HepG2 (cell line): ENCODE data around the gene FJX1. TPM values are rescaled to one million over a fixed set of nuclear protein-coding genes. Genes with fewer than 3 reads are reported as not detected.

Experiments
- GABPB1 ChIP-seq: IDR thresholded peaks from 2 replicates; pipeline ENCODE4 v1.6.1; 2016; ENCODE audit warnings: mild to moderate bottlenecking, missing genetic modification reagents, moderate library complexity, missing compliant biosample characterization
- MYC ChIP-seq: sonication (generic); formaldehyde crosslinking; IDR thresholded peaks from 2 replicates; pipeline ENCODE4 v1.9.0; 2021; ENCODE audit warnings: missing genetic modification reagents, borderline replicate concordance
- NR2C2 ChIP-seq: sonication (generic); formaldehyde crosslinking; IDR thresholded peaks from 2 replicates; pipeline ENCODE4 v1.4.0; 2020; ENCODE audit warnings: missing genetic modification reagents, mild to moderate bottlenecking, moderate library complexity, borderline replicate concordance
- RORA ChIP-seq: sonication (generic); formaldehyde crosslinking; IDR thresholded peaks from 2 replicates; pipeline ENCODE4 v1.5.0; 2020; ENCODE audit warnings: mild to moderate bottlenecking, missing genetic modification reagents, moderate library complexity
- SPEN ChIP-seq: sonication (generic); formaldehyde crosslinking; IDR thresholded peaks from 2 replicates; pipeline ENCODE4 v1.5.1; 2020; ENCODE audit warnings: low read depth, mild to moderate bottlenecking, missing genetic modification reagents
- TFDP1 ChIP-seq: IDR thresholded peaks from 2 replicates; pipeline ENCODE4 v1.6.1; 2016; ENCODE audit warnings: missing compliant biosample characterization, missing genetic modification reagents, borderline replicate concordance
- ZMAT5 ChIP-seq: sonication (generic); formaldehyde crosslinking; IDR thresholded peaks from 2 replicates; pipeline ENCODE4 v1.5.0; 2020; ENCODE audit warnings: mild to moderate bottlenecking, low read depth, missing genetic modification reagents, borderline replicate concordance
- ZNF296 ChIP-seq: sonication (generic); formaldehyde crosslinking; conservative IDR thresholded peaks from 2 replicates; pipeline ENCODE4 v1.5.0; 2020; ENCODE audit warnings: mild to moderate bottlenecking, missing genetic modification reagents
- ZNF563 ChIP-seq: sonication (generic); formaldehyde crosslinking; IDR thresholded peaks from 2 replicates; pipeline ENCODE4 v1.8.0; 2022; ENCODE audit warnings: mild to moderate bottlenecking, moderate library complexity, missing genetic modification reagents
- ZNF687 ChIP-seq: sonication (generic); formaldehyde crosslinking; IDR thresholded peaks from 2 replicates; pipeline ENCODE4 v1.5.1; 2020; ENCODE audit warnings: mild to moderate bottlenecking, missing genetic modification reagents, moderate library complexity
- ZNF83 ChIP-seq: sonication (generic); formaldehyde crosslinking; IDR thresholded peaks from 2 replicates; pipeline ENCODE4 v1.4.0; 2020; ENCODE audit warnings: missing genetic modification reagents, mild to moderate bottlenecking, borderline replicate concordance
- ZNF850 ChIP-seq: sonication (generic); formaldehyde crosslinking; conservative IDR thresholded peaks from 2 replicates; pipeline ENCODE4 v1.9.0; 2021; ENCODE audit warnings: mild to moderate bottlenecking, missing genetic modification reagents
- ZNF879 ChIP-seq: sonication (generic); formaldehyde crosslinking; IDR thresholded peaks from 2 replicates; pipeline ENCODE4 v1.8.1; 2023; ENCODE audit warnings: missing genetic modification reagents
- polyA plus RNA-seq, 8 experiments: library from polyadenylated mRNA; depleted of rRNA in 3 of 8; stranded (reverse) in 7 of 8; unstranded in 1 of 8; fragments of >200 nt; fragmentation: Illumina TruSeq in 4 of 8; extraction: Trizol in 4 of 8; gene quantifications; 2 replicates each; pipeline versions ENCODE4 v1.2.1 to v1.2.3, GENCODE V29; 2011 to 2016; ENCODE audit warnings: low read depth in 4 of 8, missing spikeins in 1 of 8, mixed read lengths in 1 of 8; ENCODE audit not compliant: insufficient read depth in 1 of 8
- total RNA-seq, 5 experiments: library from RNA; depleted of rRNA; stranded (reverse); fragments of >200 nt; fragmentation: Illumina TruSeq; extraction: Trizol; gene quantifications; 2 replicates each; pipeline ENCODE4 v1.2.3, GENCODE V29; 2016; ENCODE audit warnings: low read depth in 1 of 5

FJX1 gene
- total and polyA plus RNA-seq, 2 of the 13 experiments (the other 11 are each of a cell fraction or from before 2014, with no cell fraction given): 0.40 to 0.82 TPM

- no peak for TF ChIP-seq ZNF83 (CRISPR knock-in tag)
- TF ChIP-seq SPEN: no peak
- TF ChIP-seq ZNF850 (CRISPR knock-in tag): no peak
- TF ChIP-seq ZNF687 (CRISPR knock-in tag): peak; percentile 35; the same call in 1 of the 2 replicates
- TF ChIP-seq MYC (CRISPR knock-in tag): peak; percentile 13; the same call in 1 of the 2 replicates
- peak; percentile 48; the same call in 1 of the 2 replicates for TF ChIP-seq ZNF563 (CRISPR knock-in tag)
- 0 out of 2 replicates have a peak, but pooled peaks have one; percentile 17 for TF ChIP-seq NR2C2 (CRISPR knock-in tag)
- no peak for TF ChIP-seq ZMAT5 (CRISPR knock-in tag)
- TF ChIP-seq RORA (CRISPR knock-in tag): no peak
- peak; percentile 48; the same call in 1 of the 2 replicates for TF ChIP-seq TFDP1
- no peak for TF ChIP-seq ZNF879 (CRISPR knock-in tag)
- no peak for TF ChIP-seq ZNF296 (CRISPR knock-in tag)
- peak; percentile 26; the same call in 1 of the 2 replicates for TF ChIP-seq GABPB1 (CRISPR knock-in tag)
These were observed 346 bp downstream of the FJX1 start (continued) for GRCh38 chr11:35618497-35619115.
